Suppressor macrophage treated with lipopolysaccharide for 4 hours (primary cell): Measurements from ENCODE around the gene PAX5.
"Not testable (repeated sequence)": the region's sequence is repeated elsewhere in the genome, so short reads cannot be mapped to it uniquely, and the experiment has no call there.

Experiments
- DNase-seq: peaks from one replicate; pipeline ENCODE4 v3.0.0-alpha.2; 2020

PAX5 gene

GRCh38 chr9:36872641-36873040 lies 161.4 kb downstream of the PAX5 start:
- DNase-seq, result no peak

DNA sequence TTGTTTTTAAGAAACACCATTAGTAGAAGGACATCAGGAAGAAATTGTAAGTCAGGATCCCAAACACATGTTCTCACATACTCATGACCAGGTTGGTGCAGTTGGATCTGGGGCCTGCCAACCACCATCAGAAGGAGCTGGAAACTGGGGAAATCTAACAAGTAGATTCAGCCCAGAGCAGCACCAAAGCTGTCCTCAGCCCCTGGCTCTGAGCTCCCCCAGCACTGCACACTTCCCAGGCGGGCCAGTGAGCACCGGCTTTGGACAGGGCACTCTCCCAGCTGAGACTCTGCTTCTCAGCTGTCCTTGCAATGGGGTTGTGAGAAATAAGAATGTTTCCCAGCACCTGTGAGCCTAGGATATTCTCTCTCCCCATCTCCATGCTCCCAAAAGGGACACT lies 162.5 kb downstream of the PAX5 start:
- no peak for DNase-seq

- DNase-seq, result no peak
These were observed 163.1 kb downstream of the PAX5 start for GRCh38 chr9:36870960-36871359.

GRCh38 chr9:36869605-36870004 lies 164.5 kb downstream of the PAX5 start:
- not testable (repeated sequence) for DNase-seq

DNA sequence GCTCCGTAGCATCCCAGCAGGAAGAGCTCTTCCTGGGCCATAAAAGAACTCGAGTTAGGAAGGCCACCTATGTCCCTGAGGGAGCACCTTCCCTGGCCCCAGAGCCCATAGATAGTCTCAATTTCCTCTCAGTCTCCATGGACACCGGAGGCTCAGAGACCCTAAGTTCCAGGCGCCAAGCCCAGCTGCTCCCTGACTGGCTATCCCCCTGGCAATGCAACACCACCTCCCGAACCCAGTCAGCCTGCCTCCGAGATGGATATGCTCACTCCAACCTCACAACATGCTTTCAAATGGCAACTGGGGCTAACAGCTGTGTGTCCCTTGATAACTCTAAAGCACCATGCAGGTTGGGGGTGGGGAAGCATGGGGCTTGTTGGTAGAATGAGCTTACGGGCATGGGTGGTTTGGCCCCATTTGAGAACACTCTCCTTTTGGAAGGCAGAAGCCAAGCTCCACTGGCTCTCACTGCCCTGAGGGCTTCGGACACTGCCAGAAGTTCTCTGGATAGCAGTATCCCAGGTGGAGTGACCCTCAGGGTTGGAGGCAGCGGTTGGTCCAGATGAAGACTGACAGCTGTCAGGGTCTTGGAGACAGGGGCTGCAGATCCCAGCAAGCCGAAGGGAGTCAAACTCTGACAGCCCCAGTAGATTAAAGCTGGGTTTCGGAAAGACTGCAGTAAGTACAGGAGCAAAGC lies 165.3 kb downstream of the PAX5 start:
- DNase-seq, result no peak

- DNase-seq, result no peak
These were observed 166.2 kb downstream of the PAX5 start for GRCh38 chr9:36867672-36868471.

DNA sequence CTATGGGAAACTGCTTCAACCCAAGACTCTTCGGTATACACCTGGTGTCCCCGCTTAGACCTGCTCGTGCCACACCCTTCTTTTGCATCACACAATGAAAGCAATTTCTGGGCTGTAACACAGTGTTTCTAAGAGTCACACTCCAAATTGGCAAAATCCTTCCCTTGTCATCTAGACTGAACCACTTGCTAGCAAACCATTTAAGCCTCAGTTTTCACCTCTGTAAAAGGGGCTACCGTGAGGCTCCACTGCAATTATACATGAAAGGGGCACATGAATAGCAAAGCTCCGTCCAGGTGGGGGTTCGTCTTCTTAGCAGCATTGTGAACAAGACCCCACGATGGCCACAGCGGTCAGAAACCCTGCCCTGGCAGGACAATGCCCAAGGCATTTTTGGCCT lies 166.8 kb downstream of the PAX5 start:
- DNase-seq, result no peak

GRCh38 chr9:36866840-36867239 lies 167.2 kb downstream of the PAX5 start:
- DNase-seq, result no peak

GRCh38 chr9:36865731-36866635 lies 168.1 kb downstream of the PAX5 start:
- DNase-seq, result no peak

GRCh38 chr9:36864491-36865410 lies 169.3 kb downstream of the PAX5 start:
- no peak for DNase-seq

- DNase-seq, result peak; percentile 23
These were observed 171.6 kb downstream of the PAX5 start for GRCh38 chr9:36862206-36863145.

- DNase-seq, result no peak
These were observed 172.4 kb downstream of the PAX5 start for GRCh38 chr9:36861528-36862205.

DNA sequence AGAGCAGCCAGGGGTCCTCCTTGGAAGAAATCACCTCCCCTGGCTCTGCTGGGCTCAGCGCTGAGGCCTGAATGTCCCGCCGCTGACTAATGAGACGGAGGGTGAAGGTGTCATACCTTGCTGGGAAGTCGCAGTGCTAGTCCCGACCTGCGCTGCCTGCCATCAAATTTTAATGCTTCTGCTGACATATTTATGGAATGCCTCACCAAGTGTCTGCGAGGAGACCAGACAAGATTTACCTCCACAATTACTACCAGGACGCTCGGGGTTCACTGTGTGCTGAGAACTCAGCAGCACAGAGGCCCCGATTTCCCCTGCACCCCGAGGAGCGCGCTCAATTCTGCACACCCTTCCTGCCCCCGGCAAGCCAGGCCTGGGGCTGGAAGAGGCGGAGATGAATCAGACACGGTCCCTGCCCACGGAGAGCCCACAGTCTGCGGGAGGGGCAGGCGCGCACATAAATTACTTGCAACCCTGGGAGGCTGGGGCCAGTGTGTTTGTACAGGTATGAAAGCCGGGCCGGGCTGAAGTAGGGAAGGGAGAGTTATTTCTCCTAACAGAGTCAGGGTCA lies 175.2 kb downstream of the PAX5 start:
- no peak for DNase-seq

- DNase-seq, result peak; percentile 15
These were observed 178.4 kb downstream of the PAX5 start for GRCh38 chr9:36855448-36856315.

DNA sequence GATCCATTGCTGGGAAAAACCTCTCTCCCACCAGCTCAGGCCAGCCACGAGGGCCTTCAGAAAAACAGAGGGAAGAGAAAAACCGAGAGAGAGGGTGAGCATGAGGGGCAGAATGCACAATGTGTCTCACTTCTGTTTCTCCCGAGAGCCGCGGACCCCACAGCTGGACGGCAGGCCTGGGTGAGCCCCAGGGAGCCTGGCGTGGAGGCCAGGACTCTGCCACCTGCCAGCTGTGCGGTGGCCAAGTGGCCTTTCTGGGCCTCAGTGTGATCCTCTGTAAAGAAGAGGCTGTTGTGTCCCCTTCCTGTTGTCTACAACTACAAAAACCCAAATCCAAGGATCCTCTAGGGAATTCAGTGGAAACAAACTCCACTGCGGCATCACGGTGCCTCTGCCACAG lies 179.3 kb downstream of the PAX5 start:
- DNase-seq, result no peak

DNA sequence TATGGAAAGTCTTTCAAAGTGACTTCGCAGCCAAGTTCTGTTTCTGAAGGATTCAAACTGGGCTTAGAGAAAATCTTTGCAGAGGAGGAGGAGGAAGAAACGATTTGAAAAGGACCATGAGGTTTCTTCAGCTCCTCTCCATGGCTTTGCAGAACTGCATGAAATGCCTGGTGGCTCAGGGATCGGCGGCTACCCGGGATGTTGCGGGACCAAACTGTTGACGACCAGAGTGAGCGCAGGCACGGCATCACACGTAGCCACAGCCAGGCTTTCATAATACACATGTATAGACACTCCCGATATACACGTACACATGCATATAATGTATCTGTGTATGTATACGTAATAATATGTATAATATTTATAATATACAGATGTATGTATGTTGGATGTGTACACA lies 180.0 kb downstream of the PAX5 start:
- DNase-seq, result no peak

DNA sequence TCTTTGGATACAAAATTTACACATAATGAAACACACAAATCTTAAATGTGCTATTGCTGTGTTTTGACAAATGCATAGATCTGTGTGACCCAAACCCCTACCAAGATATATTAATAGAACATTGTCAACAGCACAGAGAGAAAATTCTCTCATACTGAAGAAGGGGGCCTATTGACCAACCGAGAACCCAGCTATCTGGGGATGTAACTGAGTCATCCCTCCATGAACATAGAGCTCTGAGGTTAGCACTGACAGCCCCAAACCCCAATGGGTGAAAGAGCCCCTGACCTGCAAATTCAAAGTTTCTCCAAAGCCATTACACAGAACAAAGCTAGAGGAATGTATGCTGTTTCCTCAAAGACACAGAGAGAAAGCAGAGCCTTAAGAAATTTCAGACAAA lies 180.8 kb downstream of the PAX5 start:
- no peak for DNase-seq

DNA sequence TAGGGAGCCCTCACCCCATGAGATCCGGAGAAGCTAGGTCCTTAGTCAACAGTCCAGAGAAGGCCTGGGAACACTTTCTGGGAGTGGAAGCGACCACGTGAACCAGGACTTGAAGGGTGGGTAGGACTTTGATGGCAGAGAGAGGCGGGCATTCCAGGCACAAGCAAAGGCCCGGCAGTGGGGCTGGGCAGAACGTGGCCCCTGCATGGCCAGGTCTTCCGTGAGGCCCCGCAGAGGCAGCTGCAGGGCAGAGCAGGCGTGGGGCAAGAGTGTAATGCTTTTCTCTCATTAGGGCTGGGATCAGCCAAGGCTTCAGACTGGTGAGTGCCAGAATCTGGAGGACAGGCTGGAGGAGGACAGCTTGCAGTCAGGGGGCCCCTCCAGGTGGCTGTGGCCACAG lies 184.1 kb downstream of the PAX5 start:
- no peak for DNase-seq

- no peak for DNase-seq
These were observed 185.1 kb downstream of the PAX5 start for GRCh38 chr9:36848946-36849345.
